GM19193 (cell line): ENCODE data around the gene VMAC.

Experiments used
- POLR2A ChIP-seq: IDR thresholded peaks from 4 replicates; pipeline ENCODE4 v1.6.1; 2011; ENCODE audit not compliant: insufficient read depth, insufficient read length; ENCODE audit errors: extremely low read depth

Gene VMAC

DNA sequence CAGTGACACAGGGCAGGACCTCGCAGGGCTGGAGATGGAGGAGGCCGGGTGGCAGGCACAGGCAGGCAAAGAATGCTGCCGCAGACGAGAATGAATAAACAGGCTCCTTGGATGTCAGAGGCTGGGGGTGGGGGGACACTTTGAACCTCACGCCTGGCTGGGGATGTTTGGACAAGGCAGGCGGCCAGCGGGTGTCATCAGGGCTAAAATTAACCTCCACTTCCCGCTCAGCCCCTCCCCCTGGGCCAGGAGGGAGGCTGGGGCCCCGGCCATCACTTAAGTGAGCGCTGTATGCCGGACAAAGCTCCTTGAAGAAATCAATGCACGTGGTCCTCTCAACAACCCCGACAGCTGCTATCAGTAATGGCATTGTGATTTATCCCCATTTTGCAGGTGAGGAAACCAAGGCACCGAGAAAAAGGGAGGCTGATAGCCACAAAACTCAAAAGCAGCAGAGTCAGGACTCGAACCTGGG lies 24.0 kb upstream of the VMAC start:
- TF ChIP-seq POLR2A: no peak

DNA sequence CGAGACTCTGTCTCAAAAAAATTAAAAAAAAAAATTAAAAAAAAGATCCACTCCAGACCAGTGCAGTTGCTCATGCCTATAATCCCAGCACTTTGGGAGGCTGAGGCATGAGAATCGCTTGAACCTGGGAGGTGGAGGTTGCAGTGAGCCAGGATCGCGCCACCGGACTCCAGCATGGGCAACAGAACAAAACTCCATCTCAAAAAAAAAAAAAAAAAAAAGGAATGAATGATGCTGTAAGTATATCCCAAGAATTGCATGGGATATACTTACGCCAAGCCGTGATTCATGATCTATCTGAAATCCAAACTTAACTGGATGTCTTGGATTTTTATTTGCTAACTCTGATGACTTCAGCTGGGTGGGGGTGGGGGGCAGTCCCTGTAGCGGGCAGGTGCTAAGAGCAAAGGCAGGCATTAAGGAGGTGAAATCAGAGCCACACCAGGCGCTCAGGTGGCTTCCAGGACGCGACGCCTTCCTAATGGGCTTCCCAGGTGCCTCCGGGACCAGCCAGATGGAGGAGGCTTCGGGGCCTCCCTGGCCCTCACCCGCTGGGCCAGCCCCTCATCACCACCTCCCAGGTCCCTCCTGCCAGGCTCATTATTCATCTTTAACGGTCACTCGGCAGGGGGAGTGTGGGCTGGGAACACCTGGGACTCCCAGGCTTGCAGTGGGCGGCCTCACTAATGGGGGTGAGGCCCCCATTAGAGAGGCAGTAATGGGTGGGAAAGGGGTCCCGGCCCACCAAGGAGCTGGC lies 23.0 kb upstream of the VMAC start:
- TF ChIP-seq POLR2A: no peak

DNA sequence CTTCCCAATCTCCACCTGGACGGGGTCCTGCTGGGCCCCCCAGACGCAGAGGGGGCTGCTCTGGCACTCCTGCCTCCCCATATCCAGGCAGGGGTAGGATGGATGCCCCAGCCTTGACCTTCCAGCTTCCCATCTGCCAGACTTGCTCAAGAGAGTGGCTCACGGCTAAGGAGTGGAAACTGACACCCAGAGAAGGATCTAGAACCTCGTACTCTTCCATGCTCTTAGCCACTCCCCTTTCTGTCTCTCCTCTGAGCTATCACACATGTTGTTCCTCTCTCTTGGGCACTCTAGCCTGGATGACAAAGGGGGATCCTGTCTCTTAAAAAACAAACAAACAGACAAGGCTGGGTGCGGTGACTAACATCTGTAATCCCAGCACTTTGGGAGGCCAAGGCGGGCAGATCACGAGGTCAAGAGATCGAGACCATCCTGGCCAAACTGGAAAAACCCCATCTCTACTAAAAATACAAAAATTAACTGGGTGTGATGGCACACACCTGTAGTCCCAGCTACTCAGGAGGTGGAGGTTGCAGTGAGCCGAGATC lies 22.2 kb upstream of the VMAC start:
- no peak for TF ChIP-seq POLR2A

DNA sequence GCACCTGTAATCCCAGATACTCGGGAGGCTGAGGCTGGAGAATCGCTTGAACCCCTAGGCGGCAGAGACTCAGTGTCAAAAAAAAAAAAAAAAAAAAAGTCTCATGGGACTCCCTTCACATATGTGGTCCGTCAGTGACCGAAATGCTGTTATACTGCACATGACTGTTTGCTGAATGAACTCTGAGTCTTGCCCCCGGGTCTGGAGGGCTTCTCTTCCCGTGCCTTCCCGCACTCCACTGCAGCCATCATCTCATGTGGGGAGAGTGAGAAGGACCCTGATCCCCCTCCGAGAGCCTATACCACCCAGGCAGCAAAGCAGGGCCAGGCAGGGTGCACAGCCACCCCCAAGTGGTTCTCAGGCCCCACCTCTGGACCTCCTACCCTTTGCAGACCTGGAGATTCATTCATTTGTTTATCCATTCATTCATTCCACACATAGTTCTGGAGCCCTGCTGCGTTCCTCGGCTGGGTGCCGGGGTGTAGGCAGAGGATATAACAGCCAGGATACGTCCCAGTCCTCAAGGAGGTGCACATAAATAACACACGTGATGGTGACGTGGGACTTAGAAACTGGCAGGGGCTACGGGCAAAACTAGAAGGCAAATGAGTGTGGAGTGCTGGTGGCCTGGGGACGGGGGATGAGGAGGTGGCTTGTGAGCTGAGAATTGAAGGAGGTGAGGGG lies 15.2 kb upstream of the VMAC start:
- no peak for TF ChIP-seq POLR2A

DNA sequence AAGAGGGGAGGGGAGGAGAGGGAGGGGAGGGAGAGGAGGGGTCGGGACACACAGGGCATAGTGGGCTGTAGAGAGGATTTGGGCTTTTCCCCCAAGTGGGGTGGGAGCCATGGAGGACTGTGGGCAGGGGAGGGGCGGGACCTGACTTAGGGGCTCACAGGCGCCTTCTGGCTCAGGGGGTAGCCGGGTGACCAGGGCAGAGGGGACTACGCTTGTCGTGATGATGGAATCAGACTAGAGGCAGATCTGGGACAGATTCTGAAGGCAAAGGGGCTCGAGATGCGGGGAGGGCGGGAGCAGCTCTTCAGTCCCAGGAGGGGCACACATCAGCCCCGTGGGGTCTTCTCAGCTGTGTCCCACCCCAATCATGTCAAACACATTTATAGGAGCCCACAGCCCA lies 14.6 kb upstream of the VMAC start:
- TF ChIP-seq POLR2A: no peak

DNA sequence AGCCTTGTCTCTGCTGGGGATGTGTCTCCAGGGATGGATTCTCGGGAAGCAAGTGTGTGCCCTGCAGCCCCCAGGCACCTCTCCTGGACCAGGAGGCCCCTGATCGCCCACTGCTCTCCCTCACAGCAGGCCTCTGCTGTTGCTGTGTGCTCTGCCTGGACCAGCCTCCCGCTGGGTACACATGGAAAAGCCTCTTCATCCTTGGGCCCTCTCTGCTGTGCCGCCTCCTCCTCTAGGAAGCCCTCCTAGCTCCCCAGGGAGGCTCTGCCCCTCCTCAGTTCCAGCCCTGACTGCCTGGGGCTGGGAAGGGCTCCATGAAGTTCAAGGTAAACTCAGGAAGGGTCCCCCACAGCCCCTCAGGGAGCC lies 13.1 kb upstream of the VMAC start:
- no peak for TF ChIP-seq POLR2A

DNA sequence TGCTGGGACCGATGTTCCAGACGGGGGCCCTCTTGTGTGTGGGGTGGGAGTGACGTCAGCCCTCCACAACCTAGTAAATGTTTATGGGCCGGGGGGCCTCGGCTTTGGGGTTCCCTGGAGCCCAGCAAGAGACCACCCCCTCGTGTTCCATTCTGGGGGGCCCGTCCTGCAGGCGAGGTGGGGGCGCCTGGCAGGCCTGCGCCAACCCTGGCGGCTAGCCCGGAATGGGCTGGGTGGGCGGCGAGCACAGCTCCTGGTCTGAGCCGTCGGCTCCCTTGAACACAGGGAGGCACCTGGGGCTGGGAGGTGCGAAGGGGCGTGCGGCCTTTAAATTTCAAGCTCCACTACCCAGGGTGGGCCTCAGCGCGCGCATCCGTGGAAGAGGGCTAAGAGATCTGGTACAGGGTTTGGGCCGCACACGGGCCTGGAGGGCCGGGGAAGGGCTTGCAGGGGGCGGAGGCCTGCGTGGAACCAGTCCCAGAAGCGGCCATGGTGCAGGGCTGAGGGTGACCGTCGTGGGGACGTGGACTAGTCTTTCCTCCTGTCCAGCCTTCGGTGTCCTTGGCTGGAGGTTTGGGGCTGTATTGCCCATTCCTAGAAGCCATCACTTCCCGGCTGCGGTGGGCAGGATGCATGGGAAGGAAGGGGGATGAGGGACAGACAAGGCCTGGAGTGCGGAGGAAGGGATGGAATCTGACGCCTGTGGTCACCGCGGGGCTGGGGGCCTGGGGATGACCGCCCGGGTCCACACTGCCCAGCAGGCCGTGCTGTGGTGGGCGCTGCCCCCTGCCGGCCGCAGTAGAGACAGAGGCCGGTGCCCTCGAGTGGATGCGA lies 12.5 kb upstream of the VMAC start:
- TF ChIP-seq POLR2A: peak; percentile 15

DNA sequence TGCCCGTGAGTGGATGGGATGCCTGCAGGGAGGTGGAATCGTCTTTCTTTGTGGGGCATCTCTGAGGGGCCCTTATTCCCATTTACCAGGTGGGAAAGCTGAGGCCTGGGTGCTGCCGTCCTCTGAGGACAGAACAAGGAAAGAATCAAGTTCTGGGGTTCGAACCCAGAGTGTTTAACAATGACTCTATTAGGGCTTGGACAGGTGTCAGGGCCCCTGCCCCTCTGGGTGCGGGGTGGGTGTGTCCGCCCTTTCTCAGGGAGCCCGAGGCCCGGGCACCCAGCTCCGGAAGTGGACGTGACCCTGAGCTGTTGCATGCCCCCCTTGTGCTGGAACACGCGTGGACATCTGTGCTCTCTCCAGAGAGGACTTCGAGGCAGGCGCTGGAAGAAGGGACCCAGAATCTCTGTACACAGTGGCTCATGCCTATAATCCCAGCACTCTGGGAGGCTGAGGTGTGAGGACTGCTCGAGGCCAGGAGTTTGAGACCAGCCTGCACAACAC lies 11.8 kb upstream of the VMAC start:
- TF ChIP-seq POLR2A: no peak

DNA sequence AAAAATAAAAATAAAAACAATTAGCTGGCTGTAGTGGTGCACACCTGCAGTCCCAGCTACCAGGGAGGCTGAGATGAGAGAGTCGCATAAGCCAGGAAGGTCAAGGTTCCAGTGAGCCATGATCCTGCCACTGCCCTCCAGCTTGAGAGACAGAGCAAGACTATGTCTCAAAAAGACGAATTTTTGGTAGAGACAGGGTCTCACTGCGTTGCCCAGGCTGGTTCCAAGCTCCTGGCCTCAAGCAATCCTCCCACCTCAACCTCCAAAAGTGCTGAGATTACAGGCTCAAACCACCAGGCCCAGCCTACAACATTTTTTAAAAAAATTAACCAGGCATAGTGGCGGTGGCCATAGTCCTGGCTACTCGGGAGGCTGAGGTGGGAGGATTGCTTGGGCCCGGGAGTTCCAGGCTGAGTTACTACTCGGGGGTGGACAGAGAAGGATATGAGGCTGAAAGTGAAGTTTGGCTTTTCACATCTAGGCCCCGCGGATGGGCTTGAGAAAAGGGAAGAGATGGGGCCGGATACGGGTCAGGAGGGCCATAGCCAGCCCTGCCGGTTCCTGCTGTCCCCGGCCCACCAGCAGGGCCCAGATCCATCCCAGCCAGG lies 11.3 kb upstream of the VMAC start:
- no peak for TF ChIP-seq POLR2A

DNA sequence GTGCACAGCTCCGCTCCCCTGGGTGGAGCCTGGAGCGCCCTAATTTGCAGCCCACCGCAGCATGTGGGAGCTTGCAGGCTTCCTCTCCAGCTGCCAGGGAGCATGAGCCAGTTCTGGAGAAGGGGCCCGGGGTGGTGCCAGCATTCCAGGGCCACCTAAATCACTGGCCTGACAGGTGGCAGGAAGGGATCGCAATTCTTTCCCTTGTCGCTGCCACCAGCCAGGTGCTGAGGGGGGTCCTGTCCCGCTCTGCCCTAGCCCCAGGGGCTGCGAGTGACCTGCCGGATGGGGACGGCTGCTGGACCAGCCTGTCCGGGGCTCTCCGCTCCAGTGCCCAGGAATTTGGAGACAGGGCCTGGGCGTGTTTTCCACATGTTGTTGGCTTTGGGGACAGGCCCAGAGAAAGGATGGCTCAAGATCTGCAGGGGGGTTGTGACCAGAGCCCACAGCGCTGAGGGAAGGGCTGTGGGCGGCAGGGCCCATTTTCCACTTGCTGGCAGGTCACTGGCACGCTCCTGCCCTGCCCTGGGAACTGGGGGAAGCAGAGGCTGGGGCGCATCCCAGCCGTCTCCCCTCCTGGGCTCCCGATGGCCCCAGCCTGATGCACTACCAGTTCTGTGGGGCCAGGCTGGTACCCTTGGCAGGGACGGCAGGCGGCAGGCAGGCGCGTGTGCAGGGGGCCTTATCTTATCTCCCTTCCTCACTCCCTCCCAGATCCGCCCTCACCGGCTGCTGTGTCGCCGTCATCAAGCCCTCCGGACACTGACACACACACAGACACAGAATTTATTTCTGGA lies 10.6 kb upstream of the VMAC start:
- no peak for TF ChIP-seq POLR2A

DNA sequence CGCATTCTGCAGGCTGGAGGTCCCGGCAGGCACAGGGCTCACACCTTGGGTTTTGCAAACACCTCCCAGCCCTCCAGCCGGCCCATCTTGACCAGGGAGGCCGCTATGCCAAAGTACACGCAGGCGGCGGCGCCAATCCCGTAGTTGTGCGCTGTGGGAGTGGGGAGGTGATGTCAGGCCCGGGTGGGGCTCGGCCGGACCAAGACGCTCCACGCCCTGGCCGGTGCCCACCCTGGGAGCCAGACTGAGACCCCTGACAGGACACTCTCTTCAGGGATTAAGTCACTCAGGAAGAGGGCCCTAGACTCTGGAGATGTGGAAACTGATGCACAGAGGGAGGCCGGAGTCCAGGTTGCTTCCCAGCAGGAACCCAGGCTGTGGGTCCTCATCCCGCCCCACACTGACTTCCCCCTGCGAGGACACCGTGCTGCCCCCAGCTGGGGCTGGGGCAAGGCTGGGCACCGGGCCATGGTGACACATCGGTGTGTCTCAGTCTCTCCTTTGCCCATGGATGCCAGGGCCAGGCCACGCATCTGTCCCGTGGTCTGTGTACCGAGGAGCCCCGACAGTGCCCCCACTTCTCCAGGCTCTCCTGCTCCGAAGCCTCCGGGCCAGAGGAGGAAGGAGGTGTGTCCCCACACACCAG lies 9.8 kb upstream of the VMAC start:
- TF ChIP-seq POLR2A: no peak

DNA sequence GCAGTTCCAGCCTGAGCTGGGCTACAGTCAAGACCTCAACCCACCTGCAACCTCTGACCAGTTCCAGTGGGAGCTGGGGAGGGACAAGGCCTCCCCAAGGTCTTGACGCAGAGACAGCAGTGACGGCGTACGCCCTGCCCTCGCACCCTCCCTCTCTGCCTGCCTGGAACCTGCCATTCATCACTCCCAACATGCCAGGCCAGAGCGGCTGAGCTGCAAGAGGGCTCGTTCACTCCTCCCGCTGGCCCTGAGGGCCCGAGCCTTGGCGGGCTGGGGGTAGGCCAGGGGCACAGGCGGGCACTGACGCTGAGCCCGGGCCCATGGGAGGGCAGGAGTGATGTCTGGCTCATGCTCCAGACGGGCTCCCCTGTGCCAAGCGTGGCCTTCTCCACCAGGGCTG lies 9.3 kb upstream of the VMAC start:
- no peak for TF ChIP-seq POLR2A

DNA sequence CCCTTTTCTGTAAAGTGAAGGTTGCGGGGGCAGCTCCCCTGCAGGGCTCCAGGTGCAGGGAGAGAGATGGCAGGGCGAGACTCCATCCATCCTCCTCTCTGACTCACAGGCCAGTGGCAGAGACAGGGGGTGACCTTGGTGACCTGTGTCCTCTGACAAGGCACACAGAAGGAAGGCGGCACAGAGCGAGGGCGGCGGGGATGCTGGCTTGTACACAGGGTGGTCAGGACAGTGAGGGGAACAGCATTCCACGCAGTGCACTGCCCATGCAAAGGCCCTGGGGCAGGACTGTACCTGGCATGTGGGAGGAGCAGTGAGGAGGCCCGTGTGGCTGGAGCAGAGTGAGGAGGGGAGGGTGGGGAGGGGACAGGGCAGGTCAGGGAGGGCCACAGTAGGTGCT lies 8.8 kb upstream of the VMAC start:
- no peak for TF ChIP-seq POLR2A

DNA sequence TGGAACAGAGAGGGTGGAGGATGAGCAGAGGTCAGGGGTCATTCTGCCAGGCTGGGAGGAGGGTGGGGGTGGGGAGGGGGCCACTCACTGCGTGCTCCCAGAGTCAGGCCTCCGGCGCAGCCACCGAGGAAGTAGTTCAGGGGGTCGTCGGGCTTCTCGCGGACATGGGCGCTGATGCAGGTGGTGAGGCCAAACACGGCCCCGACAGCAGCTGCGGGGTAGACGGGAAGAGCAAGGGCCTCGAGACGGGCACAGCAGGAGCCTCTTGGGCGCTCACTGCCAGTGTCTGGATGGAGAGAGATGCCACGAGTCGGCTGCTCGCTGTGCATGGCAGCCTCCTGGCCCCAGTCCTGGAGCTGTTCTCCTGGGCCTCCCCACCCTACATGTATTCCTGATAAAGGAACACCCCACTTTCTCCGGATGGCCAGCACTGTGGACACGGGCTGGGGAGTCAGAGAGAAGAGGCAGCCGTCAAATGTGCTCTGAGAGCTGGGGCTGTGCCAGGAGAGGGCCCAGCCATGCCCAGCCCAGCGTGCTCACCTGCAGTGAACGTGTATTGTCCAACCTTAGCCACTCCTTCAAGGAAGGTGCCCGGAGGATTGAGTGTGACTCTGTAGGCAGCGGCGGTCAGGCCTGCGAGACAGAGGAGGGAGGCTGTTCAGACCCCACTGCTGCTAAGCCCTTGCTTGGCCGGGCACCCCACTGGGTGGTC lies 8.2 kb upstream of the VMAC start:
- TF ChIP-seq POLR2A: no peak
